Spleen (tissue), 7 donors: ENCODE data around the gene CLCN3.

Source experiments
- POLR2A ChIP-seq, 3 donors: fragments of 450-650 bp; IDR thresholded peaks; one replicate each; pipeline ENCODE4 v1.5.1; 2017; ENCODE audit warnings: antibody characterized with exemption in 3 of 3, mild to moderate bottlenecking in 1 of 3
- TF ChIP-seq, protein P1 (sequence below), 11 experiments: fragments of 200-600 bp in 7 of 11; fragments of 450-650 bp in 4 of 11; sonication (generic) in 4 of 11; IDR thresholded peaks in 8 of 11; conservative IDR thresholded peaks in 3 of 11; 1 replicate in 7 of 11; 2 replicates in 4 of 11; pipeline versions ENCODE4 v1.4.0 to v1.8.0; 2016 to 2021; ENCODE audit warnings: antibody characterized with exemption in 11 of 11, inconsistent platforms in 4 of 11, mild to moderate bottlenecking in 1 of 11
- donor health status: DM: no; HTN: no; CAD: no; lungs with moderate emphysema.
- donor health status: DM: no; HTN: no; CAD: no.
- donor health status: DM: no; HTN: no; CAD: no.

DNA sequence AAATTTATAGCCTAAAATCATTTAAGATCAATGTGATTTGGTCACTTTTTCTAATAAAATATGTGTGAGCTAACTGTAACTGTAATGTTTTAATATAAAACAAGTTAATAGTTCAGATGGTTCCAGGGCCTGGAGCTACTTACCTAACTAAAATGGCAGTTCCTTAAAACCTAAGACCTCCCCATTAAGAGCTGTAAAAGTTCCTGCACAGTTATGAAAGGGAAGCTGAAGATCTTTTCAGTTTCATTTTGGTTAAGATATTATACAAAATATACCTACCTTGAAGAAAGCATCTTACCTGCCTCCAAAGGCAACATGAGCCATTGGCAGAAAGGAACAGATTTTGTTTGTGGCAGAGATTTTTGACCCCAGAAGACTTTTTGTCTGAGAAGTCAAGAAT is 107.2 kb downstream of the CLCN3 start:
- no peak for TF ChIP-seq POLR2A (IDR thresholded peaks at IDR 0.05)
- TF ChIP-seq, protein P1, sequence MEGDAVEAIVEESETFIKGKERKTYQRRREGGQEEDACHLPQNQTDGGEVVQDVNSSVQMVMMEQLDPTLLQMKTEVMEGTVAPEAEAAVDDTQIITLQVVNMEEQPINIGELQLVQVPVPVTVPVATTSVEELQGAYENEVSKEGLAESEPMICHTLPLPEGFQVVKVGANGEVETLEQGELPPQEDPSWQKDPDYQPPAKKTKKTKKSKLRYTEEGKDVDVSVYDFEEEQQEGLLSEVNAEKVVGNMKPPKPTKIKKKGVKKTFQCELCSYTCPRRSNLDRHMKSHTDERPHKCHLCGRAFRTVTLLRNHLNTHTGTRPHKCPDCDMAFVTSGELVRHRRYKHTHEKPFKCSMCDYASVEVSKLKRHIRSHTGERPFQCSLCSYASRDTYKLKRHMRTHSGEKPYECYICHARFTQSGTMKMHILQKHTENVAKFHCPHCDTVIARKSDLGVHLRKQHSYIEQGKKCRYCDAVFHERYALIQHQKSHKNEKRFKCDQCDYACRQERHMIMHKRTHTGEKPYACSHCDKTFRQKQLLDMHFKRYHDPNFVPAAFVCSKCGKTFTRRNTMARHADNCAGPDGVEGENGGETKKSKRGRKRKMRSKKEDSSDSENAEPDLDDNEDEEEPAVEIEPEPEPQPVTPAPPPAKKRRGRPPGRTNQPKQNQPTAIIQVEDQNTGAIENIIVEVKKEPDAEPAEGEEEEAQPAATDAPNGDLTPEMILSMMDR (IDR thresholded peaks at IDR 0.05 in 8 of 11, conservative IDR thresholded peaks at IDR 0.05 in 3 of 11), result no peak
